Measurements from ENCODE around the gene CEP72.
"Not testable (repeated sequence)": the region's sequence is repeated elsewhere in the genome, so short reads cannot be mapped to it uniquely, and the experiment has no call there.

Gene CEP72

DNA sequence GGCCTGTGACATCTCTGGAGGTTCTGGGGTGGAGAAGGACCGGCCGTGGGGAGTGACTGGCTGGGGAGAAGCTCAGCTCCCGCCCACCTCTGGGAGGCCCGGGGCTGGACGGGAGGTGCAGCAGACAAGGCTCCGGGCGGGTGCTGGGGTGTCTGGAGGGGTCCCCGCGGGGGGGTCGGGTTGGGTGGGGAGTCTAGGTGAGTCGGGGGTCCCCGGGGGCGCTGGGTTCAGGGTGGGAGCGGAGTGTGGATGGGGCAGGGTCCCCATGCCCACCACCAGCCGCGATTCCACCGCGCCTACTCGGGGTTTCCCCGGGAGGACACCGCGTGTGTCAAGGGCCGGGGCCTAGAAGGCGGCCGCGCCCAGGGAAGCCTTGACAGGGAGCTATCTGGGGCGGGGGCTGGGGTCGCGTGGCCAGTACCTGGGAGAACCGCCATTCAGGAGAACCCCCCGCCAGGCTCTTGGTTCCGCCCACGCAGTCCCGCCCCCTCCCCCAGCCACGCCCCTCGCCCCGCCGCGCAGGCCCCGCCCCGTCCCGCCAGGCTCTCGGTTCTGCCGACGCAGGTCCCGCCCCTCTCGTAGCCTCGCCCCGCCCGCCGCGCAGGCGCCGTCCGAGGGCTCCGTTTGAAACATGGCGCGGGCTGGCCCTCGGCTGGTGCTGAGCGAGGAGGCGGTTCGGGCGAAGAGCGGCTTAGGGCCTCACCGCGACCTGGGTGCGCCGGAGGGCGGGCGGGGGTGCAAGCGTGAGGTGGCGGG is at the start of gene CEP72:
Gene CEP72 (plus strand): TSS at position 610 of the 756 bp plus-strand sequence. CDS start 22 bp downstream, at position 632.
- peak; percentile 61 for DNase-seq (ENCODE audit: low read depth, low spot score)

DNA sequence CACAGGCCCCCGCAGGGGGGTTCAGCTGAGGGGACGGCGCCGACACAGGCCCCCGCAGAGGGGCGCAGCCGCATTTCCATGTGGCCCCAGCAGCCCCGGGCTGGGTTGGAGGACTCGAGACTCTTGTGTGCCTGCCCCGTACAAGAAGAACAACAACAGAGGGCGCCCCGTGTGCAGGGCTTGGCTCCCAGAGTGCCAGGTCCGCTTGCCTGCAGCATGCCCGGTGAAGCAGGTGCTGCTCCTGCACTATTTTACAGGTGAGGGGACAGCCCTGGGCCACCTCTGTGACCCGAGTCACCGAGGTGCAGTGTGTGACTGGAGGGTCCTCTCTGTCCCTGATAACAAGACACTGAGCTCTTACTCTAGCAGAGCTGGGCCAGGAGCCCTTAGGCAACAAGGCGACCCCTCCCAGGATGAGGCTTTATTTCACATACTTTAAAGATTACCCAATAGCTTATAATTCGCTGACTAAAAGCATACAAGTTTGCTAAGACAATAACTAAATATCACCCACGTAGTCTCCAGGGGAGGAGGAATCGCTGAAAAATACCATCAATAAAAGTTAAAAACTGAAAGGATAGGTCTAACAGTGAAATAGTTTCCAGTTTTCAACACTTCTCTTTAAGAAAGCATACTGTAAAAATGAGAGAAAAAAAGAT is 46.2 kb upstream of the CEP72 start:
- no peak for DNase-seq (ENCODE audit: low read depth, low spot score)

DNA sequence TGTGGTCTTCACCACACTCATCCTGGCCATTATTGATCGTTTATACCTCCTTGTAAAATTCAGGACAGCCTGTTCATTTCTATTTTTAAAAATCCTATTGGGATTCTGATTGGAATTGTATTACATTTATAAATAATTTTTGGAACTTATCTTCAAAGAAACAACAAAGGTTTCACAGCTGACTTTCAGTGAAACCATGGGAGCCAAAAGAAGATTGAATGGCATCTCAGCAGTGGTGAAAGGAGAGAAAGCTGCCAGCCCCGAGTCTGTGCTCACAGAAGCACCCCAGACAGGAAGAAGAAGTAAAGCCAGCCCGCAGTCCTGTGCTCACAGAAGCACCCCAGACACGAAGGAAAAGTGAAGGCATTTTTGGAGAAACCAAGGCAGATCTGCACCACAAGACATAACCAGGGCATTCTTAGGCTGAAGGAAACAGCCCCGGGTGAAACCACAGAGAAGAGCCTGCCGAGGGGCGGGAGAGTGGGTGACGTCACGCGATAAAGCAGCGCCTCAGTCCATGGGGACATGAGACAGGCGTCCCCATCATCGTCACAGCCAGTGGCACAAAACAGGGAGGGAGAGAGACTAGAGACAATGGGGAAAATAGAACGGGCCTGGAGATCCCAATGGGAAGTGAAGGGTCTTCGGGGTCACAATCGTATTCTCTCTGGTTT is 45.4 kb upstream of the CEP72 start:
- DNase-seq (ENCODE audit: low read depth, low spot score): no peak

DNA sequence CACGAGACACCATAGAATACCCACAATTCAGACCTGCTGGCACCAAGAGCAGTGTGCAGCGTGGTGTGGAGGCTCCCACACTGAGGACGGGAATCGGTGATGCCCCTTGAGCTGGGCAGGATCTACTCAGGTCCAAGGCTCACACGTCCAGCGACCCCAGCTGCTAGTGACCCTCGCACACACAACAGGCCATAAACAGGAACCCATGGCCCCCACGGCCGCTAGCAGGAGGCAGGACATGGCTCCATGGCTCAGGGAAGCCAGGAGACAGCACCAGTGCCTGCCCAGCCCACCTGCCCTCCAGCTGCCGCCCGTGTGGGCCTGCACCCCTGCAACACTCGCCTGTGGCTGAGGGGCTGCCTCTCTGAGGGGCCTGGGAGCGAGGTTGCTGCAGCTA is 44.5 kb upstream of the CEP72 start:
- DNase-seq (ENCODE audit: low read depth, low spot score): no peak

- DNase-seq (ENCODE audit: low read depth, low spot score): no peak
Observed at GRCh38 chr5:568061-568781, 43.9 kb upstream of the CEP72 start.

DNA sequence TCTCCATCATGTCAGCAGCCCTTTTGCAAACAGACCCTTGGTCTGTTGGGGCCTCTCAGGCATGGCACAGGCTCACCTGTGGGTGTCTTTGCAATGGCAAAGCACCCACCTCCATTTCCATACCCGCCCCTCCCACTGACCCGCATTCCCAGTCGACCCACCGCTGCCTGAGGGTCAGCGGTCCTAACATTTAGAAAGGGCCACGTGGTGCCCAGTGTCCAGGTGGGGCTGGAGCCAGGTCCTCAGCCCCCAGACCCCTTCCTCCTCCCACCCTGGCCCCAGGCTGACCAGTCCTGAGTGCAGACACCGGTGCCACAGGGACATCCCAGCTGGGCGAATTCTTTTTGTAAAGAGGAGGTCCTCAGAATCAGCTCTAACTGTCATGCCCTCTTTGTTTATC is 43.3 kb upstream of the CEP72 start:
- no peak for DNase-seq (ENCODE audit: low read depth, low spot score)

- DNase-seq (ENCODE audit: low read depth, low spot score): no peak
Observed at GRCh38 chr5:569358-569867, 42.7 kb upstream of the CEP72 start.

GRCh38 chr5:569868-570361 is 42.2 kb upstream of the CEP72 start:
- DNase-seq (ENCODE audit: low read depth, low spot score): no peak

GRCh38 chr5:570446-570845 is 41.7 kb upstream of the CEP72 start:
- DNase-seq (ENCODE audit: low read depth, low spot score): no peak

GRCh38 chr5:570886-571285 is 41.3 kb upstream of the CEP72 start:
- DNase-seq (ENCODE audit: low read depth, low spot score): no peak

DNA sequence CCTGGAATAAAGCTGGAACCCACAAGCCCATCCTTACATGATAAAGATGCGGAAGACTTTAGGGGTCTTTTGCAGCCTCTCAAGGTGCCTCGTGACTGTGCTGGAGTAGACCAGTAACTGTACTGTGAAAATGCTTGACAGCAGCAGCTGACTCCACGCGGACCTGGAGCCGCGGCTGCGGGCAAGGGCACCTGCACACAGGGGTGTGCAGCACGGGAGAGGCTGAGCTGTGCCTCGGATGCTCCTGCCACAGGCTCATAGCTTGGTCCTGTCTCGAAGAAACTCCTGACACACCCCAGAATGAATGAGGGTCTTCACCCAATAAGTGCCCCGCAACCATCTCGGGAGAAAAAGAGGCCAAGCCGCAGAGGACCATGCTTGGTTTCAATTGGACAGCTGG is 40.3 kb upstream of the CEP72 start:
- no peak for DNase-seq (ENCODE audit: low read depth, low spot score)

DNA sequence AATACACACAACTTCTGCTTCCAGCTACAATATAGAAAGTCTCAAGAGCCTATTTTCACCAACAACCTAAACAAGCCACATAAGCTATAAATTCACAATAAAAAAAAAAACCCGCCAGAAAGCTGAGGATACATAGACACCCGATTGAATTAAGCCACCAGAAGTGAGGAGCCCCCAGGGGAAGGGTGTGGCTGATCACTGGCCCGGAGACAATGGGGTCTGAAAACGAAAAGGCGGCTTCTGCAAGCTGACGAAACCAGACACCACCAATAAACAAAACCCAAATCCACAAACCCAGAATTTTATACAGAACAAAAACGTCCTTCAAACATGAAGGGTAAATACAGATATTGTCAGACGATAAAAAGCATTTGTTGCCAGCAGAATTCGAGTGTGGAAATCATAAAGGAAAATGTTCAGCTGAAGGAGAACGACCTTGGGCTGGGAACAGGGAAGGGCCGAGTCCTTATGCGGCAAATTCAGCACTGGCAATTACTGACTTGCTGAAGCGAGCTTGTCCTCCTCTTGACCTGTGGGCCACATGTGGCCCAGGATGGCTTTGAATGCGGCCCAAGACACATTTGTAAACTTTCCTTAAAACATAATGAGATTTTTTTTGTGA is 39.6 kb upstream of the CEP72 start:
- no peak for DNase-seq (ENCODE audit: low read depth, low spot score)

- no peak for DNase-seq (ENCODE audit: low read depth, low spot score)
Observed at GRCh38 chr5:573206-573605, 38.9 kb upstream of the CEP72 start.

DNA sequence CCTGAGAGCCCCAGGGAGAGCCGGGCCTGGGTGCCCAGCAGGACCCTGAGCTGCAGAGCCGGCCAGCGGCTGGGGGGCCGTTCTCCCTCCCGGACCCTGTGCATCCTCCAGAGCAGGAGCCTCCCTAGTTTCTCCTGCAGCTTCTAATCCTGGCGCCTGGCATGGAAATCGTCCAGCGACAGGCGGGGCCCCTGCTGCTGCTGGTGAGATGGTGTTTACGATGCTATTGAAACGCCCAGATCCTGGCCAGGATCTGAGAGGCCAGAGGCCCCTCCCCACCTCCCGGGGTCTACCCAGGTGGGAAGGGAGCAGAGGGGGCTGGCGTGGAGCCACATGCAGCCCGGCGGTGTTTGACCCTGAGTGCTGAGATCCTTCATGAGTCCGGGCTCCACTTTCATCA is 38.2 kb upstream of the CEP72 start:
- no peak for DNase-seq (ENCODE audit: low read depth, low spot score)

DNA sequence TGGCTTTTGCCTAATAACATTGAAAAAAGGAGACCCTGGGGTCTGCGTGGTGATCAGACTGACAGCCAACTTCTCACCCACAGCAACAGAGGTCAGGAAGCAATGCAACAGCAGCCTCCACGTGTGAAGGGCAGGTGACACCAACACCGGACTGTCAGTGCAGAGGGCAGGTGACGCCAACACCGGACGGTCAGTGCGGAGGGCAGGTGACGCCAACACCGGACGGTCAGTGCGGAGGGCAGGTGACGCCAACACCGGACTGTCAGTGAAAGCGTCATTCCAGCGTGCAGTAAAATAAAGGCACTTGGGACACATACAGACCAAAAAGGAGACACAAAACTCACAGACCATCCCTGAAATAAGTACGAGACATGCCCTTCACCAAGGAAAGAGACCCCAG is 37.2 kb upstream of the CEP72 start:
- no peak for DNase-seq (ENCODE audit: low read depth, low spot score)

DNA sequence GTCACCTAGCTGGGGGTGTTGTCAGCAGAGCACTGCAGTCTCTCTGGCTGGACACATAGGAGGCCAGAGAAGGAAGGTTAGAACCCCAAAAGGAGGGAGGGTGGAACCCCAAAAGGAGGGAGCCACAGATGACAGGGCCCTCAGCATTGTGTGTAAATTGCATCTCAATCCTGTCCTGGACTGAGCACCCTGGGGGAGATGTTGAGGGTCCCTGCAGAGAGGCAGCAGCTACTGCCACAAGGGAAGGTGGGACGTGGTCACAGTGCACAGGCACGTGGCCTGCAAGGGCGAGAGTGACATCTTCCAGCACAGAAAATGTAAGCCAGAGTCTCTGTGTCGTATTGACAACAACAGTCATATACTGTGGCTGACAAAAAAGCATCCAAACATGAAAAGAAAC is 36.5 kb upstream of the CEP72 start:
- no peak for DNase-seq (ENCODE audit: low read depth, low spot score)

- not testable (repeated sequence) for DNase-seq (ENCODE audit: low read depth, low spot score)
Observed at GRCh38 chr5:577214-577613, 34.9 kb upstream of the CEP72 start.

GRCh38 chr5:577800-578199 is 34.3 kb upstream of the CEP72 start:
- no peak for DNase-seq (ENCODE audit: low read depth, low spot score)

DNA sequence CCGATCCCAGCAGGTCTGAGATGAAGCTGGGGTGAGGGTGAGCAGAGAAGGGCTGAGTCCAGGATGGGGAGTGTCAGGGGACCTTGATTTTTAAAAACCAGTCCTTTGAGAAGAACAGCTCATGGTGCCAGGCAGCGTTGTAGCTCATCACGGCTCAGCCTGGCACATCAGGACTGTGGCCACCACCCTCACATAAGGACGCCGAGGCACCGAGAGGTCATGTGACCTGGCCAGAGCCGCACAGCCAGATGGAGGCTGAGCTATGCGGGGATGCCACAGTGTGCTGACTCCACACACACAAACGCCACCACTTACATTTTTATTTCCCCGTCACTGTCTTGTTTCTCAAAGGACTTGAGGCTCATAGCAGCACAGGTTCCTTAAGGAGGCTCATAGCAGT is 32.9 kb upstream of the CEP72 start:
- no peak for DNase-seq (ENCODE audit: low read depth, low spot score)

DNA sequence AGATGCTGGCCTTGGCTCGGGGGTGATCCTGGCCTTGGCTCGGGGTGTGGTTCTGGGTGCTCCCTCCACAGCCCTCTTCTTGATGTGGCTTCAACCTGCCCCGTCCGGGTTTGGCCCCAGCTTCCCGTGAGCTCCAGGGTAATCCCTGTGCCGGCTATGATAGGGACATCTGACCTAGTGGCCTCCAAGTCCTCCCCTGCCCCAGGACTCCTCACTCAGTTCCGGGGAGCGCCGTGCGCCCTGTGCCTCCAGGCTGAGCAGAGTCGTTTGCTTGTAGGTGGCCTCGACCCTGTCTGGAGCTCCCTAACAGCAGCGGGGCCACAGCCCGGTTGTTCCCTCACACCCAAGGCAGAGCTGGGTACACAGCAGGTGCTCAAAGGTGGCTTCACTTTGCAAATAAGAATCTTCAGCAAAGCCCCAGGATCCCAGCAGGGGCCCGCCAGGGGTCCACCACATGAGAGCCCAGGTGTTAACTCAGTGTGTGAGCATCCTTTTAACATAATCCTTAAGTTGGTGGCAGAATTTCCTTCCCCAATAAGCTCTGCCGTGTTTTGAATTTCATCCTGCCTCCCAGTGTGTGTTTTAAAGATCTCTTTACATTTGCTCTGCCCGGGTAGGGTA is 32.3 kb upstream of the CEP72 start:
- no peak for DNase-seq (ENCODE audit: low read depth, low spot score)

DNA sequence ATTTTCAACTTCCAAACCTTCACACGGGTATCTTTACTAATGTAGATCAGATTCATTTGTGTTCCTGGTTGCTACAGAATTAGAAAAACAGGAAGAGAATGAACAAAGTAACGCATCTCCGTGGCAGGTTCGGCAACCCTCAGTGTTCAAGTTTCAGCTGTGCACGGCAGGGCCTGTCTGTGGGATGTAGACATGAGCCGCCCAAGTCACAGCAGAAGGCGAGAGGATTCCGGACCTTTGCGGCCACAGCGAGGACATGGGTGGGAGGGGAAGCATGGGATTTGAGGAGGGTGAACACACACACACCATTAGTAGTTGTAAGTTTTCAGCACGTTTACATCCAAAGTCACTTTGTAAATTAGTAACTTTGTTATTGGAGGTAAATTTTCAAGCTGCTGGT is 31.7 kb upstream of the CEP72 start:
- no peak for DNase-seq (ENCODE audit: low read depth, low spot score)

Data from smooth muscle cell of the brain vasculature (primary cell).